ENCODE results near the gene GOLGA6A.

GOLGA6A gene

GRCh38 chr15:74127954-74128784 is 45.8 kb upstream of the GOLGA6A start:
- no peak overlapping the region for H3K27ac ChIP-seq (ENCODE audit: low read depth, low read length)
- H3K79me2 ChIP-seq (ENCODE audit: insufficient read depth, low read length) = no peaks in the 10 kb centered on the region
- H3K27me3 ChIP-seq (ENCODE audit: low read length) = no peaks in the 10 kb centered on the region
- no peak overlapping the region for H2AFZ ChIP-seq (ENCODE audit: low read depth, low read length, severe bottlenecking)
- TF ChIP-seq CTCF (IDR thresholded peaks at IDR 0.05; ENCODE audit: insufficient read depth, low read length, poor library complexity, severe bottlenecking) (no peak), EZH2phosphoT487 (conservative IDR thresholded peaks at IDR 0.05; ENCODE audit: low read length) (no peak)
- no peak overlapping the region for H3K9ac ChIP-seq (ENCODE audit: low read length)
- no peaks in the 10 kb centered on the region for H3F3A ChIP-seq (ENCODE audit: insufficient read depth)
- H3K9me3 ChIP-seq (ENCODE audit: insufficient read depth, low read length) = no peaks in the 10 kb centered on the region
- no peaks in the 10 kb centered on the region for H4K20me1 ChIP-seq (ENCODE audit: low read depth, low read length)
- H3K4me3 ChIP-seq (ENCODE audit: insufficient read depth, low read length, poor library complexity, severe bottlenecking) = no peak overlapping the region
- no peaks in the 10 kb centered on the region for H3K9me2 ChIP-seq (replicated peaks; ENCODE audit: insufficient read depth, low read length)
- H3K4me2 ChIP-seq (ENCODE audit: low read depth, low read length, poor library complexity, severe bottlenecking) = no peak overlapping the region
- no peaks in the 10 kb centered on the region for H3K36me3 ChIP-seq (ENCODE audit: low read length)

GRCh38 chr15:74127255-74127953 is 45.1 kb upstream of the GOLGA6A start:
- H3K79me2 ChIP-seq (ENCODE audit: insufficient read depth, low read length) = no peaks in the 10 kb centered on the region
- H3K36me3 ChIP-seq (ENCODE audit: low read length) = no peaks in the 10 kb centered on the region
- no peak overlapping the region for H3K4me3 ChIP-seq (ENCODE audit: insufficient read depth, low read length, poor library complexity, severe bottlenecking)
- no peak overlapping the region for H3K9ac ChIP-seq (ENCODE audit: low read length)
- no peaks in the 10 kb centered on the region for H3F3A ChIP-seq (ENCODE audit: insufficient read depth)
- no peak overlapping the region for H2AFZ ChIP-seq (ENCODE audit: low read depth, low read length, severe bottlenecking)
- no peaks in the 10 kb centered on the region for H3K9me3 ChIP-seq (ENCODE audit: insufficient read depth, low read length)
- H3K27me3 ChIP-seq (ENCODE audit: low read length) = no peaks in the 10 kb centered on the region
- TF ChIP-seq CTCF (IDR thresholded peaks at IDR 0.05; ENCODE audit: insufficient read depth, low read length, poor library complexity, severe bottlenecking) = peak; percentile 83
- TF ChIP-seq EZH2phosphoT487 (conservative IDR thresholded peaks at IDR 0.05; ENCODE audit: low read length) = no peak
- no peaks in the 10 kb centered on the region for H4K20me1 ChIP-seq (ENCODE audit: low read depth, low read length)
- no peak overlapping the region for H3K27ac ChIP-seq (ENCODE audit: low read depth, low read length)
- H3K9me2 ChIP-seq (replicated peaks; ENCODE audit: insufficient read depth, low read length) = no peaks in the 10 kb centered on the region
- no peak overlapping the region for H3K4me2 ChIP-seq (ENCODE audit: low read depth, low read length, poor library complexity, severe bottlenecking)

GRCh38 chr15:74124759-74125158 is 42.4 kb upstream of the GOLGA6A start:
- Histone ChIP-seq H3K9me2 (replicated peaks; ENCODE audit: insufficient read depth, low read length) (no peaks in the 10 kb centered on the region), H4K20me1 (ENCODE audit: low read depth, low read length) (no peaks in the 10 kb centered on the region), H3K4me3 (ENCODE audit: insufficient read depth, low read length, poor library complexity, severe bottlenecking) (no peak overlapping the region), H3K4me2 (ENCODE audit: low read depth, low read length, poor library complexity, severe bottlenecking) (no peak overlapping the region), H3K36me3 (ENCODE audit: low read length) (no peaks in the 10 kb centered on the region), H3K9me3 (ENCODE audit: insufficient read depth, low read length) (no peaks in the 10 kb centered on the region), H3K27ac (ENCODE audit: low read depth, low read length) (no peak overlapping the region), H3F3A (ENCODE audit: insufficient read depth) (no peaks in the 10 kb centered on the region), H3K27me3 (ENCODE audit: low read length) (no peaks in the 10 kb centered on the region), H2AFZ (ENCODE audit: low read depth, low read length, severe bottlenecking) (no peak overlapping the region), H3K9ac (ENCODE audit: low read length) (no peak overlapping the region), H3K79me2 (ENCODE audit: insufficient read depth, low read length) (no peaks in the 10 kb centered on the region)
- no peak for TF ChIP-seq CTCF (IDR thresholded peaks at IDR 0.05; ENCODE audit: insufficient read depth, low read length, poor library complexity, severe bottlenecking)
- TF ChIP-seq EZH2phosphoT487 (conservative IDR thresholded peaks at IDR 0.05; ENCODE audit: low read length) = no peak

Measured in SU-DHL-6 (cell line).